Activated CD4-positive, alpha-beta memory T cell treated with anti-CD3 and anti-CD28 coated beads for 36 hours (primary cell): ENCODE measurements around the gene KLHL6. TPM values are rescaled to one million over a fixed set of nuclear protein-coding genes. Genes with fewer than 3 reads are reported as not detected.
"Not testable (repeated sequence)": the region's sequence is repeated elsewhere in the genome, so short reads cannot be mapped to it uniquely, and the experiment has no call there.

ENCODE experiments used
- CTCF ChIA-PET: fragments of 350-600 bp; sonication (Branson Sonifier 250); formaldehyde crosslinking; loops from one replicate; lab custom pipeline; 2021; ENCODE audit warnings: antibody characterized with exemption, inconsistent platforms; lab: Charles Lee
- POLR2A ChIA-PET: fragments of 350-600 bp; sonication (Branson Sonifier 250); formaldehyde crosslinking; loops from one replicate; lab custom pipeline; 2021; ENCODE audit warnings: antibody characterized with exemption; lab: Charles Lee
- DNase-seq: peaks from one replicate; pipeline ENCODE4 v3.0.0-alpha.2; 2020
- H3K27ac Mint-ChIP-seq: one replicate; pipeline ENCODE4 v1.8.0; 2021; ENCODE audit warnings: mixed read lengths
- H3K27me3 Mint-ChIP-seq: one replicate; pipeline ENCODE4 v1.8.0; 2021; ENCODE audit warnings: mixed read lengths
- H3K36me3 Mint-ChIP-seq: one replicate; pipeline ENCODE4 v1.8.0; 2021; ENCODE audit warnings: mixed read lengths
- H3K4me1 Mint-ChIP-seq: one replicate; pipeline ENCODE4 v1.8.0; 2021; ENCODE audit warnings: low read depth, mixed read lengths
- H3K4me3 Mint-ChIP-seq: one replicate; pipeline ENCODE4 v1.8.0; 2021; ENCODE audit warnings: mild to moderate bottlenecking, mixed read lengths
- H3K9me3 Mint-ChIP-seq: one replicate; pipeline ENCODE4 v1.8.0; 2021; ENCODE audit warnings: mixed read lengths
- intact Hi-C: fragments of 100-400 bp; cut with micrococcal nuclease; formaldehyde crosslinking; loops from one replicate; pipeline ENCODE4 v1.15.1; 2023
- total RNA-seq, 2 experiments: library from RNA; stranded (reverse); gene quantifications; one replicate each; pipeline ENCODE4 v1.2.3, GENCODE V29; 2021

Gene KLHL6
- total RNA-seq, 2 experiments from 2014 or later, result 63.5 to 65.2 TPM

DNA sequence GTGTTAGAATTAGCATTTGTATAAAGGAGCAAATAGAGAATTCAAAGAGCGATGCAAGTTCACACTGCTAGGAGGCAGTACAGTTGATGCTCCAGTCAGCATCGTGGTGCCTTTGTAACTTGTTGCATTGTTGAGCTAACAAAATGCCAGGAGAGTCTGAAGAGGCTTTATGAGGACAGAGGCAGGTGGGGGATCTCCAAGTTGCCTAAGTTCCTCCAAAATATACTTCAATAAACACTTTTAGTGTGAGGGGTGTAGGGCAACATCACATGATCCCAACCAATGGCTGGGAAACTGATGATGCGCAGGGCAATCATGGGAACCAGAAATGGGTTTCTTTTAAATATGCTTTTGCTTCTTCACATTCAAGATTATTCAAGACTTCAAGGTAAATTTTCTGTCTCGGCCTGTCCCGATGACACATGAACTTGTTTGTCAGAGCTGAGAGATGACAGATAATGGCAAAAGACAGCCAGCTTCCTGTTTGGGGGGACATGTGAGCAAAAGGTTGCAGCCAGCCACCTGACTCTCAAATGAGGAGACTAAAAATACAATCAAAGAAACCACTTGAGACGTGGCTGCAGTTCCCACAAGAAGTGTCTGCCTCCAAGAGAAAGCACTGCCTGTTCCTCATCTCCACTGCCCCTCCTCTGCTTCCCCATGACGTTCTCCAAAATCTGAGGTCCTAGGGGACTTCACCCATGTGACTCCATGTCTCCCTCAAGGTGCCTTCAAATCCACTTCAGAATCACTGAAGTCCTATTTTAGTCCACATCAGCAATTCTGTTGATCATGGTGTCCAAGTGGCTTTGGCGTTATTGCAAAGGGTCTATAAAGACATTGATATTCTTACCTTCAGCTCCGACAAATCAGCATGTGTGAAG, 39.3 kb downstream of the KLHL6 start:
- Mint-ChIP-seq H3K36me3 (peaks cover 36% of the 10 kb centered on the region), H3K27me3 (no peaks in the 10 kb centered on the region), H3K9me3 (no peaks in the 10 kb centered on the region), H3K4me1 (peaks cover 75% of the 10 kb centered on the region), H3K27ac (peak overlapping the region; percentile 87), H3K4me3 (no peak overlapping the region)
- ChIA-PET POLR2A (interaction anchor here (0.6 to 2.2 kb wide), 2 partner anchors 39 to 122 kb away, joined by 3 to 6 read pairs; partner anchors contain the start of gene KLHL6), CTCF (interaction anchor here (0.7 to 1.8 kb wide), 7 partner anchors 11 to 251 kb away, joined by 3 to 6 read pairs (median 4); partner anchors contain the start of gene YEATS2)
- intact Hi-C loops, result loop anchor here (1.0 to 2.0 kb wide), 5 partner anchors 35 to 182 kb away; partner anchors contain the start of gene KLHL24
- DNase-seq, result peak; percentile 73

DNA sequence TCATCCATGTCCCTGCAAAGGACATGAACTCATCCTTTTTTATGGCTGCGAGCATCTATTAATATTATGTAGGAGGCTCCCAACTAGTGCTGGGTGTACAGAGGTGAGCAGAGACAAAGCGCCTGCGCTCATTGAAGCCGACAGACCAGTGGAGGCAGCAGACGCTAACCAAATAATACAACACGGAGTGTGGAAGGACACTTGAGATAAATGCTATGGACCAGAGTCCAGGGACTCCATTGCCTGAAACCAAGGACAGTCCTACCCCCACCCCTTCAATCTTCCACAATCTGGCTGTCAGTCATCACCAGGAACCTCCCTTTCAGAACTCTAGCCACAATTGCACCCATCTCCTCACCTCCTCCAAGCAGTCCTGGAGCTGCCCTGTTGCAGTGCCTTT, 41.5 kb downstream of the KLHL6 start:
- Mint-ChIP-seq H3K36me3 (peaks cover 30% of the 10 kb centered on the region), H3K4me1 (peaks cover 61% of the 10 kb centered on the region), H3K9me3 (no peaks in the 10 kb centered on the region), H3K4me3 (no peak overlapping the region), H3K27ac (peak overlapping the region; percentile 75), H3K27me3 (no peaks in the 10 kb centered on the region)
- CTCF ChIA-PET, result interaction anchor here (0.7 kb wide), 1 partner anchor 13 kb away, joined by 3 read pairs; no protein-coding TSS in a partner anchor
- DNase-seq, result peak; percentile 4
- intact Hi-C loops, result no loop called here
- POLR2A ChIA-PET, result interaction anchor here (1.3 kb wide), 1 partner anchor 123 kb away, joined by 3 read pairs; no protein-coding TSS in a partner anchor

DNA sequence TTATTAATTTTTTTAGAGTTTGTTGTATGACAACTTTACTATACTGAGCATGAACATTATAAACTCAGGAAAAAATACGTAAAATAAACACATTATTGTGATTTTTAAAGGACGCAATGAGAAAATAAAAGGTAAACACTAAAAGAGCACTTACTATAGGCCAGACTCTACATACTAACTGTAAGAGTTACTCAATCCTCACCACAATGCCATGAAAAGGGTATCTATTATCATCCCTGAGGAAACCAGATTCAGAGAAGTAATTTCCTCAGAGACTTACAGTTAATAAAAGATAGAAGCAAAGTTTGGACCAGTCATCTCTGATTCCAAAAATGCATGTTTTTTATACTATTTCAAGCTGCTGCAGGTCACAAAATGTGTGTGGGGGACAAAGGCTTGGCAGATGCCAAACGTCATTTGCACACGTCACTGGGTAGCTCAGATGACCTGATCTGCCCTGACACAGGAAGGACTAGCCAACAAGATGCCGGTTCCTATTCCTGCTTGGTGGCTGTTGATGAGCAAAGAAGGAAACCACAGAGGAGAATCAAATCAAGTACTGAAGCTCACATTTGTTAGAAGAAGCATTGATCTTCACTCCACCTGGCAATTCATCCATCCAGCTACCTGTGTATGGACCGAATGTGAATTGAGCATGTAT, 42.3 kb downstream of the KLHL6 start:
- CTCF ChIA-PET, result interaction anchor here (0.5 to 0.7 kb wide), 3 partner anchors 14 to 1664 kb away, joined by 3 to 9 read pairs (median 3); no protein-coding TSS in a partner anchor
- intact Hi-C loops, result no loop called here
- H3K36me3 Mint-ChIP-seq, result peaks cover 26% of the 10 kb centered on the region
- no peak overlapping the region for H3K4me3 Mint-ChIP-seq
- peaks cover 54% of the 10 kb centered on the region for H3K4me1 Mint-ChIP-seq
- no peaks in the 10 kb centered on the region for H3K27me3 Mint-ChIP-seq
- no peaks in the 10 kb centered on the region for H3K9me3 Mint-ChIP-seq
- H3K27ac Mint-ChIP-seq, result peak overlapping the region; percentile 33
- peak; percentile 71 for DNase-seq
- POLR2A ChIA-PET, result interaction anchor here (0.8 kb wide), 1 partner anchor 43 kb away, joined by 4 read pairs; the partner anchor contains the start of gene KLHL6

DNA sequence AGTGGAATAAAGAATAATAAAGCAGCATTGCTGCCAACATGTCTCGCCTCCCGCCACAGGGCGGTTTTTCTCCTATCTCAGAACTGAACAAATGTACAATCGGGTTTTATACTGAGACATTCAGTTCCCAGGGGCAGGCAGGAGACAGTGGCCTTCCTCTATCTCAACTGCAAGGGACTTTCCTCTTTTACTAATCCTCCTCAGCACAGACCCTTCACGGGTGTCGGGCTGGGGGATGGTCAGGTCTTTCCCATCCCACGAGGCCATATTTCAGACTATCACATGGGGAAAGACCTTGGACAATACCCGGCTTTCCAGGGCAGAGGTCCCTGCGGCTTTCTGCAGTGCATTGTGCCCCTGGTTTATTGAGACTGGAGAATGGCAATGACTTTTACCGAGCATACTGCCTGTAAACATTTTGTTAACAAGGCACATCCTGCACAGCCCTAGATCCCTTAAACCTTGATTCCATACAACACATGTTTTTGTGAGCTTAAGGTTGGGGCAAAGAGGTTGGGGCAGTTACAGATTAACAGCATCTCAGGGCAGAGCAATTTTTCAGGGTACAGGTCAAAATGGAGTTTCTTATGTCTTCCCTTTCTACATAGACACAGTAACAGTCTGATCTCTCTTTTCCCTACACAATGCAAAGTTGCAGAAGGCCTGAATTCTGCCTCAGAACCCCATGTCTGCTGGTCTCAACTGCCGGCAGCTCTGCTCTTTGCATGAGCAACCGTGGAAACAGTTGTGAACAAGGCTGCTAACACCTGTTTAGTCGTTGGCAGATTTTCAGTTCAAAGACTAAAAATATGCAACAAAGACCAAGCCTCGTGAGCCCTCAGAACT, 44.0 kb downstream of the KLHL6 start:
- H3K4me3 Mint-ChIP-seq, H3K9me3 Mint-ChIP-seq, POLR2A ChIA-PET, intact Hi-C loops, CTCF ChIA-PET, H3K27ac Mint-ChIP-seq, H3K27me3 Mint-ChIP-seq, DNase-seq: not testable (repeated sequence)
- peaks cover 45% of the 10 kb centered on the region for H3K4me1 Mint-ChIP-seq
- peaks cover 33% of the 10 kb centered on the region for H3K36me3 Mint-ChIP-seq

DNA sequence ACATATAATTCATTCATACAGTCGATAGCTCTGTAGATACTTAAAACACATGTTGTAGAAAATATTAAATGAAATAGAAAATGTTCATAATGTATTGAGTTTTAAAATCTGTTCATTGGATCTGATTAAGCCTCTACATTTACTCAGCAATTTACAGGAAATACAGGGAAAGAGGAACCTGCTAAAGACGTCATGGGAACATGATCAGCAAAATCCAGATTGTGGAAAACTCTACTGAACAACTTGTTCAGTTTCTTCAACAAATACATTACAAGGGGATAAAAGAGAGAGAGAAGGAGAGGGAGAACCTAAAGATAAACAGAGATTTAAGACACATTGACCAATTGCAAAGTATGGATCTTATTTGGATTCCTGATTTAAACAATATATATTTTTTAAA, 46.7 kb downstream of the KLHL6 start:
- no peak for DNase-seq
- ChIA-PET POLR2A (no interaction called here), CTCF (no interaction called here)
- Mint-ChIP-seq H3K9me3 (peaks cover 5% of the 10 kb centered on the region), H3K4me1 (peaks cover 25% of the 10 kb centered on the region), H3K27ac (no peak overlapping the region), H3K4me3 (no peak overlapping the region), H3K27me3 (no peaks in the 10 kb centered on the region), H3K36me3 (peaks cover 43% of the 10 kb centered on the region)
- intact Hi-C loops, result no loop called here

DNA sequence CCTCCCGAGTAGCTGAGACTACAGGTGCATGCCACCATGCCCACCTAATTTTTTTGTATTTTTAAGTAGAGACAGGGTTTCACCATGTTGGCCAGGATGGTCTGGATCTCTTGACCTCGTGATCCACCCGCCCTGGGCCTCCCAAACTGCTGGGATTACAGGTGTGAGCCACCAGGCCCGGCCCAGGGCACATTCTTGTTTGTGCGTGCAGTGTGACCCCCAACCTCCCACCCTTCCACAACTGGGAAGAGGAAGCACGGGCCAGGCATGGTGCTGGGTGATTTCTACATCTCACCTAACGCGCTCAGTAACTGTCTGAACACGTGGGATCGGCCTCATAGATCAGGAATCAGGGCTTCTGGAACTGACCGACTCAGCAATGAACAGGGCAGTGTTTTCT, 48.0 kb downstream of the KLHL6 start:
- Mint-ChIP-seq H3K27ac (no peak overlapping the region), H3K4me1 (peaks cover 15% of the 10 kb centered on the region), H3K27me3 (no peaks in the 10 kb centered on the region), H3K4me3 (no peak overlapping the region), H3K36me3 (peaks cover 47% of the 10 kb centered on the region), H3K9me3 (peaks cover 5% of the 10 kb centered on the region)
- ChIA-PET CTCF (interaction anchor here (1.3 kb wide), 1 partner anchor 20 kb away, joined by 3 read pairs; no protein-coding TSS in a partner anchor), POLR2A (interaction anchor here (0.5 kb wide), 1 partner anchor 36 kb away, joined by 3 read pairs; no protein-coding TSS in a partner anchor)
- DNase-seq, result no peak
- intact Hi-C loops, result no loop called here

DNA sequence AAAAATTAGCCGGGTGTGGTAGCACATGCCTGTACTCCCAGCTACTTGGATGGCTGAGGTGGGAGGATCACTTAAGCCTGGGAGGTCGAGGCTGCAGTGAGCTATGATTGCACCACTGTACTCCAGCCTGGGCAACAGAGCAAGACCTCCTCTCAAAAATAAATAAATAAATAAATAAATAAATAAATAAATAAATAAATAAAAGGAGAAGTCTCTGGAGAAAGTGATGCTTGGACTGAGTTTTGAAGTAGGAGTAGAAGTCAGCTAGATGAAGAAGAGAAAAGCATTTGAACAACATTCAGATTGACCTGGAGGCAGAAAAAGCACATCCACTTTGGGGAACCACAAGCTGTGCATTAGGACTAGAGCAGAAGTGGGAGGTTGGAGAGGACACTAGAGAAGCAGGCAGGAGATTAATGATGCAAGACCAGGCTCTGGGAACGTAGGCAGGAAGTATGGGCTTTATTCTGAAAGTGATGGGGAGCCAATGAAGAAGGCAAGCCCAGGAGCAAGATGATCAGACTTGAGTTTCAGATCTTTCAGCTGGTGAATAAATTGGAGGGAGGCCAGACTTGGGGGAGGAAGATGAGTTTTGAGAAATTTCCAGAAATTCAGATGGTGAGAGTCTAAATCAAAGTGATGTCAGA, 48.7 kb downstream of the KLHL6 start:
- Mint-ChIP-seq H3K4me3 (no peak overlapping the region), H3K4me1 (peaks cover 14% of the 10 kb centered on the region), H3K27me3 (no peaks in the 10 kb centered on the region), H3K27ac (peak overlapping the region; percentile 53), H3K36me3 (peaks cover 44% of the 10 kb centered on the region), H3K9me3 (peaks cover 5% of the 10 kb centered on the region)
- intact Hi-C loops, result no loop called here
- ChIA-PET CTCF (interaction anchor here (1.3 kb wide), 2 partner anchors 20 to 260 kb away, joined by 3 to 4 read pairs; no protein-coding TSS in a partner anchor), POLR2A (no interaction called here)
- DNase-seq, result no peak

DNA sequence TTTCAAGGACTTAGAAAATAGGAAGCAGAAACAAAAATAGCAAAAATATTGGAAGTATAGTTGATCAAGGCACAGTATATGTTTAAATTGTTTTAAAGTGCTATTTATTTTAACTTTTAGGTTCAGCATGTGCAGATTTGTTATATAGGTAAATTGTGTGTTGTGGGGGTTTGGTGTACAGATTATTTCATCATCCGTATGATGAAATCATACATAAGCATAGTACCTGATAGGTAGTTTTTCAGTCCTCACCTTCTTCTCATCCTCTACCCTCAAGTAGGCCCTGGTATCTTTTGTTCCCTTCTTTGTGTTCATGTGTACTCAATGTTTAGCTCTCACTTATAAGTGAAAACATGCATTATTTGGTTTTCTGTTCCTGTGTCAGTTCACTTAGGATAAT, 50.9 kb downstream of the KLHL6 start:
- DNase-seq, result no peak
- intact Hi-C loops, result no loop called here
- POLR2A ChIA-PET, result no interaction called here
- Mint-ChIP-seq H3K27ac (peak overlapping the region; percentile 44), H3K36me3 (peaks cover 59% of the 10 kb centered on the region), H3K4me1 (peaks cover 11% of the 10 kb centered on the region), H3K27me3 (no peaks in the 10 kb centered on the region), H3K9me3 (peaks cover 5% of the 10 kb centered on the region), H3K4me3 (no peak overlapping the region)
- CTCF ChIA-PET, result no interaction called here

DNA sequence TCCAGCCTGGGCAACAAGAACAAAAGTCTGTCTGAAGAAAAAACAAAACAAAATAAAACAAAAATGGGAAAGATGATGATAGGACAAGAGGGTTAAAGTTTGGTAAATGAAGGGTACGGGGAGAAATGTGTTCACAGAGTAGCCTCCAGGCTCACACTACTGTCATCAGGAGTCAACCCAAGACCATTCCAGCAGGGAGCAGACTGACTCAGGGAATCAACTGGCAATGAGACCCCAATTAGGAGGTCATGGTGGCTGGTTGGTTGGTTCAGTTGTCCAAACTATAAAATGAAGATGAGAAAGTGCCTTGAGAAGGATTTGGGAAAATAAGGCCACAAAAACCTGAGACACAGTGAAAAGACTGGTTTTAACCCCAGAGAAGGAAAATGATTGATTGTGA, 51.8 kb downstream of the KLHL6 start:
- no peak for DNase-seq
- Mint-ChIP-seq H3K36me3 (peaks cover 62% of the 10 kb centered on the region), H3K4me3 (no peak overlapping the region), H3K4me1 (peaks cover 9% of the 10 kb centered on the region), H3K27me3 (no peaks in the 10 kb centered on the region), H3K9me3 (peaks cover 5% of the 10 kb centered on the region), H3K27ac (no peak overlapping the region)
- ChIA-PET POLR2A (no interaction called here), CTCF (no interaction called here)
- intact Hi-C loops, result no loop called here

DNA sequence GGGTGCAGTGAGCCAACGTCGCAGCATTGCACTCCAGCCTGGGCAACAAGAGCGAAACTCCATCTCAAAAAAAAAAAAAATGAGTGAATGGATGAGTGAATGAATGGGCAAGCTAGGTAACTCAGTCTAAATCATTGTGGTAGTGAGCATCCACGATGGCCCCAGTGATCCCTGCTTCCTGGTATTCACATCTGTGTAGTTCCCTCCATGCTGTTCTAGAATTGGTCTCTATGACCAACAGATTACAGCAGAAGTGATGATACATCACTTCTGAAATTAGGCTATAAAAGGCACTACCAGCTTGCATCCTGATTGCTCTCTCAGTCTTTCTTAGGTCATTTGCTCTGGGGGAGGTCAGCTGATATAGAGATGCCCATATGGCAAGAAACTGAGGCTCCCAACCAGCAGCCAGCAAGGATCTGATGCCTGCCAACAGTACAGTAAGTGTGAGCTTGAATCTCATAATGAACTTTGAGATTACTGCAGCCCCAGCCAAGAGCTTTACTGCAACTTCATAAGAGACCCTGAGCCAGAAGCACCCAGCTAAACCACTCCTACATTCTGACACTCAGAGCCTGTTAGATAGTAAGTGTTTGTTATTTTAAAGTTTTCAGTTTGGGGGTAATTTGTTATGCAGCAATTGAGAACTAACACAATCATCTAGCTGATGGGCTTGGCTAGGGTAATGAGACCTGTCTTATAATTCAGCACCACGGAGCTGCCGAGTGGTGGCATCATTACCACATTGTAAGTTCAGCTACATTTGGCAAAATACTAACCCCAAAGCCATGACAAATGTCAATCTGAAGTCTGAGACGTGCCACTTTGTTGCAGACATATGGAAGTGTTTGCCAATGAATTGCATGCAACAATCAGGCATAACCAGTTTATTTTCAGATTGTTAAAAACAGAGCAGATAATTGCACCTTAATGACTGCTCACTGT, 53.0 kb downstream of the KLHL6 start:
- H3K27me3 Mint-ChIP-seq, result no peaks in the 10 kb centered on the region
- peak overlapping the region; percentile 1 for H3K27ac Mint-ChIP-seq
- POLR2A ChIA-PET, result no interaction called here
- peaks cover 5% of the 10 kb centered on the region for H3K9me3 Mint-ChIP-seq
- intact Hi-C loops, result no loop called here
- H3K4me3 Mint-ChIP-seq, result no peak overlapping the region
- peak; percentile 44 for DNase-seq
- H3K4me1 Mint-ChIP-seq, result peaks cover 9% of the 10 kb centered on the region
- H3K36me3 Mint-ChIP-seq, result peaks cover 62% of the 10 kb centered on the region
- CTCF ChIA-PET, result interaction anchor here (0.6 to 0.9 kb wide), 3 partner anchors 15 to 264 kb away, joined by 3 to 4 read pairs (median 3); no protein-coding TSS in a partner anchor
